KOPT-K1 (cell line): ENCODE results near the gene AQP12B.
"Not testable (repeated sequence)": the region's sequence is repeated elsewhere in the genome, so short reads cannot be mapped to it uniquely, and the experiment has no call there.

Experiments
- H3K27ac ChIP-seq: fragments of 200-600 bp; sonication (generic); 2 replicates; pipeline ENCODE4 v1.5.1; 2016; ENCODE audit warnings: antibody characterized with exemption, mild to moderate bottlenecking, low read depth, low read length; ENCODE audit not compliant: poor library complexity, severe bottlenecking
- H3K36me3 ChIP-seq: fragments of 200-600 bp; sonication (generic); 2 replicates; pipeline ENCODE4 v1.5.1; 2017; ENCODE audit warnings: antibody characterized with exemption, mild to moderate bottlenecking, low read length, moderate library complexity; ENCODE audit not compliant: insufficient read depth
- H3K9me3 ChIP-seq: fragments of 200-600 bp; sonication (generic); 2 replicates; pipeline ENCODE4 v1.5.1; 2017; ENCODE audit warnings: antibody characterized with exemption, low read length, mild to moderate bottlenecking; ENCODE audit not compliant: insufficient read depth, poor library complexity, severe bottlenecking

AQP12B gene

DNA sequence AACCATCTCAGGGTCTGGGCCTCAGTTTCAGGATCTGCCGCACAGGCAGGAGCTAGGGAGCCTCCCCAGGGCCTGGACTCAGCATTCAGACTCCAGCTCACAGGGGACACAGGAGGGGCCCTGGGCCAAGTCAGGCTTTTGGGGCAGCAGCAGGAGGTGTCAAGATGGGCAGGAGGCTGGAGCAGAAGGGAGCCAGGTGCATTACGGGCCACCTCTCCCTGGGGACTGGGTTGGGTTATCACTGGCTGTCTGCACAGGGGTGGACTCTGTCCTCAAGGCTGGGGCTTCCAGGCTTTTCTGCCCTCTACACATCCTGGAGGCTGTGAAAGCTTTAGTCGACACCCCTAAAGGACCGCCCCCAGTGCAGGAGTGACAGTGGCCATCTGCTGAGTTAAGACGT lies 29.0 kb upstream of the AQP12B start:
- Histone ChIP-seq H3K9me3 (no peaks in the 10 kb centered on the region), H3K36me3 (no peaks in the 10 kb centered on the region), H3K27ac (no peak overlapping the region)

GRCh38 chr2:240711296-240711695 lies 28.6 kb upstream of the AQP12B start:
- H3K36me3 ChIP-seq, result no peaks in the 10 kb centered on the region
- H3K9me3 ChIP-seq, result no peaks in the 10 kb centered on the region
- H3K27ac ChIP-seq, result no peak overlapping the region

- no peaks in the 10 kb centered on the region for H3K9me3 ChIP-seq
- no peak overlapping the region for H3K27ac ChIP-seq
- no peaks in the 10 kb centered on the region for H3K36me3 ChIP-seq
Observed at GRCh38 chr2:240708457-240708856, 25.8 kb upstream of the AQP12B start.

GRCh38 chr2:240707821-240708220 lies 25.1 kb upstream of the AQP12B start:
- no peaks in the 10 kb centered on the region for H3K9me3 ChIP-seq

DNA sequence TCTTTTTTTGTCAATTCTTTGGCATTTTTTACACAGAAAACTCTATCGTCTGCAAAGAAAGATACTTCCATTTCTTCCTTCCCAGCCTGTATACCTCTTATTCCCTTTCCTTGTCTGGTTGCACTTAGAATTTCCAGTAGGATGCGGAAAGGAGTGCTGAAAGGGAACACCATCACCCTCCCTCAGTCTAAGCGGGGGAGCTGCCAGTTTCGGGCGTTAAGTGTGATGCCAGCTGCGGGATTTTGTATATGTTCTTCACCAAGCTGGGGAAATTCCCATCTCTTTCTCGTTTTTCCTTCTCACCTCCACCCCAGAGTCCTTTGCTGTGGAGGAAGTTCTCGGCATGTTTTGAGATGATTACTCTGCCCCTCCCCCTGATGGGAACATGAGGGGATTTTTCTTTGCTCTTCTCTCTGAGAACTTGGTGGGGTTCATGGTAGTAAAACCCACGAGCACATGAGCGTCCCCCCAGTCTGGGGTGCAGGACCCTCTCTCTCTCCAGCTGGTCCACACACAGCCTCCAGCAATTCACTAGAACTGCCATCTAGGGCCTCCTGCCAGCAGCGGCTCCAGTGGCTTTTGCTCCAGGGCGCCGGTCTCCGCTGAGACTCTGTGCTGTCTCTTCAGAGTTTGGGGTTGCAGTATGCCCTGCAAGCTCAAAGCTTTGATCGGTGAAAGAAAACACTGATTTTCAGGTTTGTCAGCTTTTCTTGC lies 24.5 kb upstream of the AQP12B start:
- Histone ChIP-seq H3K36me3 (no peaks in the 10 kb centered on the region), H3K27ac (no peak overlapping the region), H3K9me3 (no peaks in the 10 kb centered on the region)

More at GRCh38 chr2:240707821-240708220, 25.1 kb upstream of the AQP12B start:
- no peaks in the 10 kb centered on the region for H3K36me3 ChIP-seq
- no peak overlapping the region for H3K27ac ChIP-seq

DNA sequence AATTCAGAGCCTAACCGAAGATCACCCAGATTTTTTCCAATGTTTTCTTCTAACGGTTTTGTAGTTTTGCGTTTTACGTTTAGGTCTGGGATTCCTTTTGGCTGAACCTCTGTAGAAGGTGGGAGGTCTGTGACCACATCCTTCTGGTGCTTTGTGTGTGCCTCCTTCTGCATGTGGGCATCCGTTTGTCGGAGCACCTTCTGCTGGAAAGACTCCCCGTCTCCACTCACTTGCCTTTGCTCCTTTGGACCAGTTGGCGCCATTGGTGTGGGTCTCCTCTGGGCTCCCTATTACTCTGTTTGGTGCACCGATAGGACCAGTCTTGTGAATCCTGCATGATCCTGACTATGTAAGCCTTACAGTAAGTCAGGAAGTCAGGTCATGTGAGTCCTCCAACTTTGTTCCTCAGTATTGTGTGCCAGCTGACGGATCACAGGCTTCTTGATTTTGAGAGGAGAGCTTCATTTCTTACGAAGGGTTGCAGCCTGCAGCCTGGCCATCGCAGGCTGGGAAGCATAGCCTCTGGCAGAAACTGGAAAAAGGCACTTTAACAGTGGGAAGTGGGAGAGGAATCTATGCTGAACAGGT lies 22.6 kb upstream of the AQP12B start:
- H3K9me3 ChIP-seq, result no peaks in the 10 kb centered on the region
- no peaks in the 10 kb centered on the region for H3K36me3 ChIP-seq
- H3K27ac ChIP-seq, result no peak overlapping the region

GRCh38 chr2:240704651-240705050 lies 22.0 kb upstream of the AQP12B start:
- Histone ChIP-seq H3K36me3 (no peaks in the 10 kb centered on the region), H3K9me3 (no peaks in the 10 kb centered on the region), H3K27ac (no peak overlapping the region)

DNA sequence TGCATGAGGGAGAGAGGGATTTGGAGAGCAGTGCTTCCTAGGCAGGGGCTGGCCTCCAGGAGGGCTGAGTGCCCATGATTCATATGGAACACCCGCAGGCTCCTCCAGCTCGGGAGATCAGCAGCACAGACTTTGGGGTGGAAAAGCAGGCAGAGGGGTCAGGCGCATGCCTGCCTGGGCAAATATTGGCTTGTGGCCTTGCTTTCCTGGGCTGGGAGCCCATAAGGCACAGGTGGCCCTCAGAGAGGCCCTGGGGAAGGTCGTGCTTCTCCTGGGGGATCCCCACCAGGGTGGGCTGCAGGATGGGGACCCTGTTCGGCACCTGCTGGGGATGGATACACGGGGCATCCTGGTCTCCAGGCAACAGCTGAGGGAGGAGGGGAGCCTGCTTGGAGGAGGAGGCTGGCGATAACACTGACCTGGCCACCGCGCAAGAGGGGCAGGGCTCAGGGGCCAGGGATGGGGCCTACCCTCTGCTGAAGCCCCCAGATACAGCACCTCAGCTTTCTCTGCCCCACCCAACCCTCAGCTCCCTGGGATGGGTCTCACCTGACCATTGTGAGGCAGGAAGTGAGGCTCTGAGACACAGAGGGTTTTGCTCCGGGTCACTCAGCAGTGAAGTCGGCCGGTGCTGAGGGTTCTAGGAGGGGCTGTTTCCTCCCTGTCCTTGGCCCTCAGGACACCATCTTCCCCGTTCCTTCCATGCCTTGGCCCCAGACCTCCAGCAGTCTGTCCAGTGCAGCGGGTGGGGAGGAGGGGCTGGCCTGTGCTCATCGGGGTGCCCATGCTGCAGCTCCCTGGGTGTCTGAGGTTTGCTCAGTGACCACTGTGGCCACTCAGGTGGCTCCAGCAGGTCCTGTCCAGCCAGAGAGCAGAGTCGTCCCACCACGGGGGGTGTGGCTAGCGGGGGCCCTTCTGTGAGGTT lies 21.0 kb upstream of the AQP12B start:
- no peaks in the 10 kb centered on the region for H3K9me3 ChIP-seq
- no peak overlapping the region for H3K27ac ChIP-seq
- no peaks in the 10 kb centered on the region for H3K36me3 ChIP-seq

DNA sequence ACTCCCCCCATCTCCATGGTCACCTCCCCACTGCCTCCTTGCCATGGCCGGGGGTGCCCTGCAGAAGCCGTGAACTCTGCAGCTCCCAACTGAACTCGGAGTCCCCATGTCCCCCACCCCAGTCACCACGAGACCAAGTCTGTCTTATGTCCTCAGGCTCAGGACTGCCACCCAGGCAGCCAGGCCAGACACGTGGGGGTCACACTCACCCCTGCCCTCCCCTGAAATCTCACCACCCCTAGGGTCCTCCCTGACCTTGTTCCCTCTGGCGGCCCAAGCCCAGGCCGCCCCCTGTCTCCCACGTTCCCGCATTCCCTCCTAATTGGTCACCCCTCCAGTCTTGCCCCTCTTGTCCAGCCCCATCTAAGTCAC lies 19.9 kb upstream of the AQP12B start:
- H3K9me3 ChIP-seq, result no peaks in the 10 kb centered on the region

DNA sequence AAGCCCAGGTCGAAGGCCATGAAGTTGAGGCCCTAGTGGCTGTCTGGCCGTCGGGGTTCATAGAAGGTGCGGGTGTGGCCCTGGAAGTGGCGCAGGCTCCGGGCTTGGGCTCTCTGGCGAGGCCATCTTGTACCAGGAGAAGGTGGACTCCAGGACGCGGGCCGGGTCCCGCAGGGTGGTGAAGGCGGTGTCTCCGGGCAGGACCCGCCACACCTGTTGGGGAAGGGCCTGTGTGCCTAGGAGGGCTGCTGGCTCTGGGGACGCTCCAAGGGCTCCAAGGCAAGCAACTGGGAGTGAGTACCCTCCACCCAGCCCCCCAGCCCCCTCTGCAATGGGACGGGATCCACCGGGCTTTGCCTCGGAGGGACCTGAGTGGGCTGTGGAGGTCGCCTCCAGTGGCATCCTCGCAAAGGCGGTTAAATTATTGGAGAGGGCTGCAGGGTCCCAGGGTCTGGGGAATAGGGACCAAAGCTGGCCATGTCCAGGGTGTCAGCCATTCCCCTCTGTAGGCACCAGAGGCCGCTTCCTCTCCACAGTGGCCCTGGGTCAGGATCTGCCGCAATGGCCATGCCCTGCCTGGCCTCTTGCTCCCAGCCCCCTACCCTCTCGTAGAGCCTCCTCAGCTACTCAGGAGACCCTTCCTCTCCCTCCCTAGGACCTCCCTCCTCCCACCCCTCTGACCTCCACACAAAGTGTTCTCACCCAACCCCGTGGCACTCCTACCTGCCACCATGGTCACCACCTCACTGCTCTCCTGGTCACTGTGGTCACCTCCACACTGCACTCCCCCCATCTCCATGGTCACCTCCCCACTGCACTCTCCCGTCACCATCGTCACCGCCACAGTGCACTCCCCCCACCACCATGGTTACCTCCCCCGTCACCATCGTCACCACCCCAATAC lies 19.3 kb upstream of the AQP12B start:
- no peak overlapping the region for H3K27ac ChIP-seq
- H3K36me3 ChIP-seq, result no peaks in the 10 kb centered on the region
- no peaks in the 10 kb centered on the region for H3K9me3 ChIP-seq

More for the DNA sequence above, 19.9 kb upstream of the AQP12B start:
- no peaks in the 10 kb centered on the region for H3K36me3 ChIP-seq
- no peak overlapping the region for H3K27ac ChIP-seq

GRCh38 chr2:240701091-240701735 lies 18.5 kb upstream of the AQP12B start:
- Histone ChIP-seq H3K9me3 (no peaks in the 10 kb centered on the region), H3K36me3 (no peaks in the 10 kb centered on the region), H3K27ac (no peak overlapping the region)

DNA sequence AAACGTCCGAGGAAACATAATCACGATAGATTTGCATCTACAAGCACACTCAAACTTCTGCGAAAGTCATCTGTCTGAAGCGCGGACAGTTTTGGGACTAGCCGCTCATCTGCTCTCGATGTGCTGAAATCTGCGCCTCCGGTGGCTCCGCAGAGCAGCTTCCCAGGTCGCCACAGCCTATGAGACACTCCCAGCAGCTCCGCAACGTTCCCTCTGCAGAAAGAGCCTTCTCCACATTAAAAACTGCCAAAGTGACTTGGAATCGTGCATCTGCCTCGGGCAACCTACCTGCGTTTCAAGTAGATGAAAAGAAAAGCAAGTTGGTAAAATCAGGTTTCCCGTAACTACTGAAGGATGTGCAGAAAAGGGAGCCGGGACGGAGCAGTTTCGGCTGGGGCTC lies 17.9 kb upstream of the AQP12B start:
- H3K27ac ChIP-seq, H3K9me3 ChIP-seq, H3K36me3 ChIP-seq: not testable (repeated sequence)

DNA sequence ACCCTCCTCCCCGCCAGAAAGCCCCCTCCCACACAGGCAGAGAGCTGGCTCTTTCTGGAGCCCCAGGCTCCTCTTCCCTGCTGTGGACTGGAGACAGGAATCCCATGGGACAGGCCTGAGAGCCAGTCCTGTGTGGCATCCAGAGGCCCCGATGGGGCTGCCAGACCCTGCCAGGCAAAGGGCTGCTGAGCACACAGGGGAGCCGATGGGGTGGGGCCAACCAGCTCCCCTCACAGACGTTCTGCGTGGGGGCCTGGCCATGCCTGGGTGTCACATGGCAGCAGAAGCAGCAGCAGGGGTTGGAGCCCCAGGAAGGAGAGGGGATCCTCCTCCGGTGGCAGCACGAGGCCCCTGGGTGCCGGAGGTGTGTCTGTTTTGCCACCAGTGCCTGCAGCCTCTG lies 17.1 kb upstream of the AQP12B start:
- H3K9me3 ChIP-seq, H3K36me3 ChIP-seq, H3K27ac ChIP-seq: not testable (repeated sequence)

- not testable (repeated sequence) for H3K9me3 ChIP-seq, H3K36me3 ChIP-seq, H3K27ac ChIP-seq
Observed at GRCh38 chr2:240698852-240699561, 16.3 kb upstream of the AQP12B start.
